ENCODE data around the gene SSH2.

- no peak for TF ChIP-seq EZH2phosphoT487 (IDR thresholded peaks at IDR 0.05; ENCODE audit: insufficient read depth, low read depth)
- no peak for TF ChIP-seq EZH2 (IDR thresholded peaks at IDR 0.05; ENCODE audit: insufficient read depth, poor library complexity, severe bottlenecking)
Measured at GRCh38 chr17:29579866-29580771, 349.9 kb downstream of the SSH2 start.

Data from GM23248 (cell line).